ENCODE data around the gene ZBTB37. TPM values are rescaled to one million over a fixed set of nuclear protein-coding genes. Genes with fewer than 3 reads are reported as not detected.

The ZBTB37 gene
- total and polyA plus RNA-seq, 9 of the 15 experiments (the other 6 are each of a cell fraction or from before 2014, with no cell fraction given): 1.3 to 13.9 (median 5.4) TPM

- TF ChIP-seq PPARD (CRISPR knock-in tag; IDR thresholded peaks at IDR 0.05): no peak
- TF ChIP-seq GTF2B (IDR thresholded peaks at IDR 0.05; ENCODE audit: extremely low read depth, insufficient read length): no peak
- TF ChIP-seq CBX5 (IDR thresholded peaks at IDR 0.05; ENCODE audit: borderline replicate concordance, low read depth): no peak
- no peak for TF ChIP-seq RUNX1 (IDR thresholded peaks at IDR 0.05; ENCODE audit: low read depth)
- TF ChIP-seq NFXL1 (CRISPR knock-in tag; IDR thresholded peaks at IDR 0.05): no peak
- no peak for TF ChIP-seq BCLAF1 (IDR thresholded peaks at IDR 0.05; ENCODE audit: borderline replicate concordance in 1 of 2, control insufficient read depth in 1 of 2, low read depth in 2 of 2, low read length in 1 of 2)
- TF ChIP-seq SAFB2 (IDR thresholded peaks at IDR 0.05; ENCODE audit: borderline replicate concordance, low read depth, low read length, severe bottlenecking): no peak
- TF ChIP-seq ZNF436 (CRISPR knock-in tag; IDR thresholded peaks at IDR 0.05): no peak
- TF ChIP-seq ZKSCAN1 (IDR thresholded peaks at IDR 0.05; ENCODE audit: low read depth, low read length): no peak
- peak; percentile 97 for TF ChIP-seq CCNT2 (IDR thresholded peaks at IDR 0.05; ENCODE audit: borderline replicate concordance, extremely low read depth, insufficient read length, low read depth, low read length)
- no peak for TF ChIP-seq ATF2 (CRISPR knock-in tag; IDR thresholded peaks at IDR 0.05)
- TF ChIP-seq SRF (CRISPR knock-in tag; IDR thresholded peaks at IDR 0.05): 0 out of 4 replicates have a peak, but pooled peaks of 1 of the 2 experiments have one; percentile 38
- TF ChIP-seq ZBTB33 (CRISPR knock-in tag; IDR thresholded peaks at IDR 0.05): no peak; the same call in 1 of the 2 replicates
- peak; percentile 99 for TF ChIP-seq GABPA (tag; conservative IDR thresholded peaks at IDR 0.05; ENCODE audit: low read depth)
- TF ChIP-seq ZNF277 (CRISPR knock-in tag; IDR thresholded peaks at IDR 0.05; ENCODE audit: borderline replicate concordance): no peak
- TF ChIP-seq CHD4 (IDR thresholded peaks at IDR 0.05; ENCODE audit: insufficient read depth, insufficient replicate concordance, low read depth, low read length, poor library complexity, severe bottlenecking): peak; percentile 60
- no peak for TF ChIP-seq BRF1 (IDR thresholded peaks at IDR 0.05; ENCODE audit: borderline replicate concordance, extremely low read depth, insufficient read length)
Observed at GRCh38 chr1:173868266-173869020, at the start of gene ZBTB37 (continued).

Measured in K562 (cell line).